ENCODE results near the gene BTBD16. TPM values are rescaled to one million over a fixed set of nuclear protein-coding genes. Genes with fewer than 3 reads are reported as not detected.

The BTBD16 gene
- total RNA-seq, 1 donor from 2014 or later, result not detected

- no peak for DNase-seq (ENCODE audit: low read depth, low spot score)
Measured at GRCh38 chr10:122273966-122274545, 3.0 kb downstream of the BTBD16 start.

GRCh38 chr10:122276611-122277208 is 5.6 kb downstream of the BTBD16 start:
- no peak for DNase-seq (ENCODE audit: low read depth, low spot score)

- no peak for DNase-seq (ENCODE audit: low read depth, low spot score)
Measured at GRCh38 chr10:122277526-122278136, 6.5 kb downstream of the BTBD16 start.

GRCh38 chr10:122279725-122280141 is 8.6 kb downstream of the BTBD16 start:
- peak; percentile 20 for DNase-seq (ENCODE audit: low read depth, low spot score)

GRCh38 chr10:122280156-122280555 is 9.1 kb downstream of the BTBD16 start:
- DNase-seq (ENCODE audit: low read depth, low spot score), result no peak

GRCh38 chr10:122281018-122281626 is 10.0 kb downstream of the BTBD16 start:
- DNase-seq (ENCODE audit: low read depth, low spot score), result no peak

GRCh38 chr10:122281751-122282150 is 10.7 kb downstream of the BTBD16 start:
- DNase-seq (ENCODE audit: low read depth, low spot score), result no peak

GRCh38 chr10:122282253-122282671 is 11.2 kb downstream of the BTBD16 start:
- DNase-seq (ENCODE audit: low read depth, low spot score), result no peak

GRCh38 chr10:122282909-122283308 is 11.8 kb downstream of the BTBD16 start:
- no peak for DNase-seq (ENCODE audit: low read depth, low spot score)

GRCh38 chr10:122285506-122286444 is 14.7 kb downstream of the BTBD16 start:
- DNase-seq (ENCODE audit: low read depth, low spot score), result no peak

- no peak for DNase-seq (ENCODE audit: low read depth, low spot score)
Measured at GRCh38 chr10:122286867-122287266, 15.8 kb downstream of the BTBD16 start.

- no peak for DNase-seq (ENCODE audit: low read depth, low spot score)
Measured at GRCh38 chr10:122287570-122287969, 16.5 kb downstream of the BTBD16 start.

- DNase-seq (ENCODE audit: low read depth, low spot score), result no peak
Measured at GRCh38 chr10:122288262-122288661, 17.2 kb downstream of the BTBD16 start.

- no peak for DNase-seq (ENCODE audit: low read depth, low spot score)
Measured at GRCh38 chr10:122288917-122289316, 17.8 kb downstream of the BTBD16 start.

- no peak for DNase-seq (ENCODE audit: low read depth, low spot score)
Measured at GRCh38 chr10:122290334-122290733, 19.2 kb downstream of the BTBD16 start.

- DNase-seq (ENCODE audit: low read depth, low spot score), result no peak
Measured at GRCh38 chr10:122290833-122291532, 19.9 kb downstream of the BTBD16 start.

- DNase-seq (ENCODE audit: low read depth, low spot score), result no peak
Measured at GRCh38 chr10:122291739-122292138, 20.6 kb downstream of the BTBD16 start.

- no peak for DNase-seq (ENCODE audit: low read depth, low spot score)
Measured at GRCh38 chr10:122292376-122292775, 21.3 kb downstream of the BTBD16 start.

GRCh38 chr10:122293156-122293960 is 22.3 kb downstream of the BTBD16 start:
- no peak for DNase-seq (ENCODE audit: low read depth, low spot score)

- DNase-seq (ENCODE audit: low read depth, low spot score), result no peak
Measured at GRCh38 chr10:122293961-122294380, 22.9 kb downstream of the BTBD16 start.

All from pulmonary artery endothelial cell (primary cell).